ENCODE results near the gene STRN4. TPM values are rescaled to one million over a fixed set of nuclear protein-coding genes. Genes with fewer than 3 reads are reported as not detected.

Gene STRN4
- total and polyA plus RNA-seq, 2 donors from 2014 or later = 31.5 to 74.9 TPM

GRCh38 chr19:46737761-46738171 lies 8.5 kb downstream of the STRN4 start:
- Histone ChIP-seq H3K36me3 (ENCODE audit: control insufficient read depth in 2 of 3, insufficient read depth in 3 of 3, low read length in 3 of 3) (peaks cover 0 to 17% (median 15%) of the 10 kb centered on the region in 3 donors), H3K27me3 (ENCODE audit: control insufficient read depth, insufficient read depth, low read length) (no peaks in the 10 kb centered on the region), H3K27ac (ENCODE audit: low read depth in 2 of 2, low read length in 2 of 2) (no peak overlapping the region), H3K9me3 (ENCODE audit: control insufficient read depth in 2 of 3, insufficient read depth in 1 of 3, low read length in 3 of 3) (no peaks in the 10 kb centered on the region), H3K4me1 (ENCODE audit: control insufficient read depth in 2 of 3, insufficient read depth in 2 of 3, low read depth in 1 of 3, low read length in 3 of 3) (peaks cover 0 to 5% (median 0%) of the 10 kb centered on the region in 3 donors), H3K4me3 (ENCODE audit: low read length in 3 of 3) (no peak overlapping the region), H3K9ac (ENCODE audit: low read length in 3 of 3) (no peak overlapping the region)
- intact Hi-C loops (cut with DNase I) = no loop called here
- no peak for FAIRE-seq
- DNase-seq = peak in 1 of 5 donors; percentile 64
- no peak for TF ChIP-seq CTCF (IDR thresholded peaks at IDR 0.05; ENCODE audit: borderline replicate concordance, extremely low read depth, insufficient read depth)

GRCh38 chr19:46737298-46737654 lies 9.0 kb downstream of the STRN4 start:
- DNase-seq (no peak), FAIRE-seq (no peak)
- no peak for TF ChIP-seq CTCF (IDR thresholded peaks at IDR 0.05; ENCODE audit: borderline replicate concordance, extremely low read depth, insufficient read depth)
- intact Hi-C loops (cut with DNase I) = no loop called here
- Histone ChIP-seq H3K27ac (ENCODE audit: low read depth in 2 of 2, low read length in 2 of 2) (no peak overlapping the region), H3K36me3 (ENCODE audit: control insufficient read depth in 2 of 3, insufficient read depth in 3 of 3, low read length in 3 of 3) (peaks cover 0 to 19% (median 17%) of the 10 kb centered on the region in 3 donors), H3K9me3 (ENCODE audit: control insufficient read depth in 2 of 3, insufficient read depth in 1 of 3, low read length in 3 of 3) (no peaks in the 10 kb centered on the region), H3K9ac (ENCODE audit: low read length in 3 of 3) (no peak overlapping the region), H3K4me1 (ENCODE audit: control insufficient read depth in 2 of 3, insufficient read depth in 2 of 3, low read depth in 1 of 3, low read length in 3 of 3) (peaks cover 0 to 5% (median 0%) of the 10 kb centered on the region in 3 donors), H3K27me3 (ENCODE audit: control insufficient read depth, insufficient read depth, low read length) (no peaks in the 10 kb centered on the region), H3K4me3 (ENCODE audit: low read length in 3 of 3) (no peak overlapping the region)

- H3K27ac ChIP-seq (ENCODE audit: low read depth in 2 of 2, low read length in 2 of 2) = no peak overlapping the region
- H3K4me1 ChIP-seq (ENCODE audit: control insufficient read depth in 2 of 3, insufficient read depth in 2 of 3, low read depth in 1 of 3, low read length in 3 of 3) = peaks cover 0 to 5% (median 0%) of the 10 kb centered on the region in 3 donors
- DNase-seq = peak in 2 of 5 donors; percentile 56 to 87
- H3K36me3 ChIP-seq (ENCODE audit: control insufficient read depth in 2 of 3, insufficient read depth in 3 of 3, low read length in 3 of 3) = peaks cover 0 to 22% (median 21%) of the 10 kb centered on the region in 3 donors
- no peak for TF ChIP-seq CTCF (IDR thresholded peaks at IDR 0.05; ENCODE audit: borderline replicate concordance, extremely low read depth, insufficient read depth)
- H3K9ac ChIP-seq (ENCODE audit: low read length in 3 of 3) = no peak overlapping the region
- H3K9me3 ChIP-seq (ENCODE audit: control insufficient read depth in 2 of 3, insufficient read depth in 1 of 3, low read length in 3 of 3) = no peaks in the 10 kb centered on the region
- no peak for FAIRE-seq
- H3K27me3 ChIP-seq (ENCODE audit: control insufficient read depth, insufficient read depth, low read length) = no peaks in the 10 kb centered on the region
- H3K4me3 ChIP-seq (ENCODE audit: low read length in 3 of 3) = no peak overlapping the region
- intact Hi-C loops (cut with DNase I) = no loop called here
These were observed 9.5 kb downstream of the STRN4 start for GRCh38 chr19:46736531-46737297.

All from kidney (tissue), 14 donors.